GM12892 (cell line): ENCODE data around the gene STK11.

Experiments used
- POLR2AphosphoS5 ChIP-seq: IDR thresholded peaks from 2 replicates; pipeline ENCODE4 v1.6.1; 2011; ENCODE audit warnings: low read depth, low read length, control low read depth
- TAF1 ChIP-seq: IDR thresholded peaks from 2 replicates; pipeline ENCODE4 v1.6.1; 2011; ENCODE audit warnings: low read depth, mild to moderate bottlenecking, control low read depth, low read length, borderline replicate concordance

GRCh38 chr19:1169921-1170885, 35.4 kb upstream of the STK11 start:
- TF ChIP-seq POLR2AphosphoS5 (no peak), TAF1 (no peak)
